GM12878 (cell line): Measurements from ENCODE around the gene NFIX. TPM values are rescaled to one million over a fixed set of nuclear protein-coding genes. Genes with fewer than 3 reads are reported as not detected.
A peak's percentile ranks its signal among the peaks of the same experiment; 100 is the strongest.

Source experiments
- BCL3 ChIP-seq: IDR thresholded peaks from 2 replicates; pipeline ENCODE4 v1.6.1; 2011; ENCODE audit warnings: borderline replicate concordance, low read depth, mild to moderate bottlenecking, moderate library complexity, low read length; ENCODE audit not compliant: insufficient read depth, poor library complexity, severe bottlenecking
- CEBPB ChIP-seq, 2 experiments: fragments of 150-350 bp in 1 of 2; IDR thresholded peaks; 2 replicates each; pipeline ENCODE4 v1.6.1; 2012 to 2014; ENCODE audit warnings: low read depth in 2 of 2, low read length in 2 of 2, borderline replicate concordance in 1 of 2, inconsistent platforms in 1 of 2
- IRF4 ChIP-seq: IDR thresholded peaks from 2 replicates; pipeline ENCODE4 v1.6.1; 2011; ENCODE audit warnings: low read depth, low read length
- MYB ChIP-seq: fragments of 150-350 bp; IDR thresholded peaks from 2 replicates; pipeline ENCODE4 v1.6.1; 2014; ENCODE audit warnings: mild to moderate bottlenecking, low read depth, low read length, borderline replicate concordance
- PBX3 ChIP-seq: IDR thresholded peaks from 2 replicates; pipeline ENCODE4 v1.6.1; 2011; ENCODE audit warnings: mild to moderate bottlenecking, low read depth, low read length, moderate library complexity; ENCODE audit not compliant: insufficient replicate concordance
- PML ChIP-seq: IDR thresholded peaks from 2 replicates; pipeline ENCODE4 v1.6.1; 2012; ENCODE audit warnings: low read length, inconsistent platforms
- RBBP5 ChIP-seq: fragments of 200-600 bp; sonication (generic); conservative IDR thresholded peaks from 2 replicates; pipeline ENCODE4 v1.6.1; 2016
- RELB ChIP-seq: fragments of 450-650 bp; IDR thresholded peaks from 2 replicates; pipeline ENCODE4 v1.6.1; 2017; ENCODE audit warnings: low read depth, mild to moderate bottlenecking, moderate library complexity
- SMAD5 ChIP-seq: IDR thresholded peaks from 2 replicates; pipeline ENCODE4 v1.6.1; 2016; ENCODE audit warnings: antibody characterized with exemption, low read depth
- polyA plus RNA-seq, 11 experiments: library from polyadenylated mRNA; depleted of rRNA in 4 of 11; unstranded in 6 of 11; stranded (reverse) in 5 of 11; fragments of >200 nt; fragmentation: Nextera tagmentation in 4 of 11; fragmentation: Illumina TruSeq in 1 of 11; extraction: Ambion mirVana in 4 of 11; extraction: Trizol in 1 of 11; gene quantifications; 1 replicate in 1 of 11; 2 replicates in 10 of 11; pipeline versions ENCODE4 v1.2.1 to v1.2.3, GENCODE V29; 2011 to 2016; ENCODE audit warnings: inconsistent platforms in 2 of 11, missing spikeins in 2 of 11, low read depth in 1 of 11
- total RNA-seq, 4 experiments: library from RNA; depleted of rRNA in 3 of 4; stranded (reverse); fragments of >200 nt in 3 of 4; fragmentation: Illumina TruSeq in 1 of 4; extraction: Trizol in 1 of 4; gene quantifications; 2 replicates each; pipeline versions ENCODE4 v1.2.1 to v1.2.3, GENCODE V29; 2013 to 2021
- TF ChIP-seq, protein P1 (sequence below): fragments of 450-650 bp; IDR thresholded peaks from 2 replicates; pipeline ENCODE4 v1.6.1; 2016; ENCODE audit warnings: mild to moderate bottlenecking
- TF ChIP-seq, protein P2 (sequence below): IDR thresholded peaks from 2 replicates; pipeline ENCODE4 v1.6.1; 2012; ENCODE audit warnings: improper control_type of control experiment, low read depth, low read length; ENCODE audit not compliant: insufficient replicate concordance
- TF ChIP-seq, protein P3 (sequence below): fragments of 450-650 bp; formaldehyde crosslinking; IDR thresholded peaks from 2 replicates; pipeline ENCODE4 v1.5.0; 2022; ENCODE audit warnings: mild to moderate bottlenecking, missing genetic modification characterization

Gene NFIX
- total and polyA plus RNA-seq, 10 of the 15 experiments (the other 5 are each of a cell fraction or from before 2014, with no cell fraction given): 0.02 to 2.2 (median 0.28) TPM

DNA sequence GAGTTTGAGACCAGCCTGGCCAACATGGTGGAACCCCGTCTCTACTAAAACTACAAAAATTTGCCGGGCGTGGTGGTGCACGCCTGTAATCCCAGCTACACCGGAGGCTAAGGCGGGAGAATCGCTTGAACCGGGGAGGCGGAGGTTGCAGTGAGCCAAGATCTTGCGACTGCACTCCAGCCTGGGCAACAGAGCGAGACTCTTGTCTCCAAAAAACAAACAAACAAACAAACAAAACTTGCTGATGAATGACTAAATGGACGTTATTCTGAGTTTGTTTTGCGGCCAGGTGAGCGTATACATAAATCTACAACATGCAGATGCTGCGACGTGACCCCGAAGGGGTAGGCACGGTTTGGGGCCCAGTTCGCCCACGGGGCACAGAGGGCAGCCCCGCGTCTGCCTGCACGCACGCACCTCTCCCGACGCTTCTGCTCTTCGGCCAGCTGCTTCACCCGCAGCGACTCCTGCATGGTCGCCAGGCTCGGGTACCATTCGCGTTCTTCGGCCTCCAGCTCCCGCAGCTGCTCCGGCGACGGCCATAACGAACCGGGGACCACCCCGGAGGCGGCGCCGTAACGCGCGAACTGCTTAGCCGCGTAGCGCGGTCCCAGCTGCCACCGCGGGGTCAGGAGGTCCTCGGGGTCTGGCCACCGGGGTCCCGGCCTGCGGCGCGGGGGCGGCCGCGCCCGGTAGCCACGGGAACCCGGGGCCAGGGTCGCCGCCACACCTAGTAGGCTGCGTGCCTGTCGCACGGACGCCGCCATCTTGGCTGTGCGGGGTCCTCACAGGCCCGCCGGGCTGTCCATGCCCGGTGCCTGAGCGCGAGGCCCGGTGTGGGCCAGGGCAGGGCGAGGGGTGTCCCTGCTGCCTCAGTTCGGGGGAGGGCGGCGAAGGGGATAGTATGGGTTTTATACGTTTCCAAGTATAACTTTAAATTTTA lies 38.6 kb upstream of the NFIX start, which contains the start of gene GADD45GIP1 (continued):
- TF ChIP-seq, protein P1, sequence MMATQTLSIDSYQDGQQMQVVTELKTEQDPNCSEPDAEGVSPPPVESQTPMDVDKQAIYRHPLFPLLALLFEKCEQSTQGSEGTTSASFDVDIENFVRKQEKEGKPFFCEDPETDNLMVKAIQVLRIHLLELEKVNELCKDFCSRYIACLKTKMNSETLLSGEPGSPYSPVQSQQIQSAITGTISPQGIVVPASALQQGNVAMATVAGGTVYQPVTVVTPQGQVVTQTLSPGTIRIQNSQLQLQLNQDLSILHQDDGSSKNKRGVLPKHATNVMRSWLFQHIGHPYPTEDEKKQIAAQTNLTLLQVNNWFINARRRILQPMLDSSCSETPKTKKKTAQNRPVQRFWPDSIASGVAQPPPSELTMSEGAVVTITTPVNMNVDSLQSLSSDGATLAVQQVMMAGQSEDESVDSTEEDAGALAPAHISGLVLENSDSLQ: no peak
- TF ChIP-seq SMAD5: peak; percentile 65; the same call in 1 of the 2 replicates
- TF ChIP-seq, protein P2, sequence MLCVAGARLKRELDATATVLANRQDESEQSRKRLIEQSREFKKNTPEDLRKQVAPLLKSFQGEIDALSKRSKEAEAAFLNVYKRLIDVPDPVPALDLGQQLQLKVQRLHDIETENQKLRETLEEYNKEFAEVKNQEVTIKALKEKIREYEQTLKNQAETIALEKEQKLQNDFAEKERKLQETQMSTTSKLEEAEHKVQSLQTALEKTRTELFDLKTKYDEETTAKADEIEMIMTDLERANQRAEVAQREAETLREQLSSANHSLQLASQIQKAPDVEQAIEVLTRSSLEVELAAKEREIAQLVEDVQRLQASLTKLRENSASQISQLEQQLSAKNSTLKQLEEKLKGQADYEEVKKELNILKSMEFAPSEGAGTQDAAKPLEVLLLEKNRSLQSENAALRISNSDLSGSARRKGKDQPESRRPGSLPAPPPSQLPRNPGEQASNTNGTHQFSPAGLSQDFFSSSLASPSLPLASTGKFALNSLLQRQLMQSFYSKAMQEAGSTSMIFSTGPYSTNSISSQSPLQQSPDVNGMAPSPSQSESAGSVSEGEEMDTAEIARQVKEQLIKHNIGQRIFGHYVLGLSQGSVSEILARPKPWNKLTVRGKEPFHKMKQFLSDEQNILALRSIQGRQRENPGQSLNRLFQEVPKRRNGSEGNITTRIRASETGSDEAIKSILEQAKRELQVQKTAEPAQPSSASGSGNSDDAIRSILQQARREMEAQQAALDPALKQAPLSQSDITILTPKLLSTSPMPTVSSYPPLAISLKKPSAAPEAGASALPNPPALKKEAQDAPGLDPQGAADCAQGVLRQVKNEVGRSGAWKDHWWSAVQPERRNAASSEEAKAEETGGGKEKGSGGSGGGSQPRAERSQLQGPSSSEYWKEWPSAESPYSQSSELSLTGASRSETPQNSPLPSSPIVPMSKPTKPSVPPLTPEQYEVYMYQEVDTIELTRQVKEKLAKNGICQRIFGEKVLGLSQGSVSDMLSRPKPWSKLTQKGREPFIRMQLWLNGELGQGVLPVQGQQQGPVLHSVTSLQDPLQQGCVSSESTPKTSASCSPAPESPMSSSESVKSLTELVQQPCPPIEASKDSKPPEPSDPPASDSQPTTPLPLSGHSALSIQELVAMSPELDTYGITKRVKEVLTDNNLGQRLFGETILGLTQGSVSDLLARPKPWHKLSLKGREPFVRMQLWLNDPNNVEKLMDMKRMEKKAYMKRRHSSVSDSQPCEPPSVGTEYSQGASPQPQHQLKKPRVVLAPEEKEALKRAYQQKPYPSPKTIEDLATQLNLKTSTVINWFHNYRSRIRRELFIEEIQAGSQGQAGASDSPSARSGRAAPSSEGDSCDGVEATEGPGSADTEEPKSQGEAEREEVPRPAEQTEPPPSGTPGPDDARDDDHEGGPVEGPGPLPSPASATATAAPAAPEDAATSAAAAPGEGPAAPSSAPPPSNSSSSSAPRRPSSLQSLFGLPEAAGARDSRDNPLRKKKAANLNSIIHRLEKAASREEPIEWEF: no peak
- TF ChIP-seq RELB: no peak
- no peak for TF ChIP-seq RBBP5
- TF ChIP-seq, protein P3, sequence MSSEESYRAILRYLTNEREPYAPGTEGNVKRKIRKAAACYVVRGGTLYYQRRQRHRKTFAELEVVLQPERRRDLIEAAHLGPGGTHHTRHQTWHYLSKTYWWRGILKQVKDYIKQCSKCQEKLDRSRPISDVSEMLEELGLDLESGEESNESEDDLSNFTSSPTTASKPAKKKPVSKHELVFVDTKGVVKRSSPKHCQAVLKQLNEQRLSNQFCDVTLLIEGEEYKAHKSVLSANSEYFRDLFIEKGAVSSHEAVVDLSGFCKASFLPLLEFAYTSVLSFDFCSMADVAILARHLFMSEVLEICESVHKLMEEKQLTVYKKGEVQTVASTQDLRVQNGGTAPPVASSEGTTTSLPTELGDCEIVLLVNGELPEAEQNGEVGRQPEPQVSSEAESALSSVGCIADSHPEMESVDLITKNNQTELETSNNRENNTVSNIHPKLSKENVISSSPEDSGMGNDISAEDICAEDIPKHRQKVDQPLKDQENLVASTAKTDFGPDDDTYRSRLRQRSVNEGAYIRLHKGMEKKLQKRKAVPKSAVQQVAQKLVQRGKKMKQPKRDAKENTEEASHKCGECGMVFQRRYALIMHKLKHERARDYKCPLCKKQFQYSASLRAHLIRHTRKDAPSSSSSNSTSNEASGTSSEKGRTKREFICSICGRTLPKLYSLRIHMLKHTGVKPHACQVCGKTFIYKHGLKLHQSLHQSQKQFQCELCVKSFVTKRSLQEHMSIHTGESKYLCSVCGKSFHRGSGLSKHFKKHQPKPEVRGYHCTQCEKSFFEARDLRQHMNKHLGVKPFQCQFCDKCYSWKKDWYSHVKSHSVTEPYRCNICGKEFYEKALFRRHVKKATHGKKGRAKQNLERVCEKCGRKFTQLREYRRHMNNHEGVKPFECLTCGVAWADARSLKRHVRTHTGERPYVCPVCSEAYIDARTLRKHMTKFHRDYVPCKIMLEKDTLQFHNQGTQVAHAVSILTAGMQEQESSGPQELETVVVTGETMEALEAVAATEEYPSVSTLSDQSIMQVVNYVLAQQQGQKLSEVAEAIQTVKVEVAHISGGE (CRISPR knock-in tag): no peak
- TF ChIP-seq IRF4: no peak
- no peak for TF ChIP-seq PBX3
- TF ChIP-seq BCL3: no peak
- peak; percentile 82; the same call in 1 of the 2 replicates for TF ChIP-seq PML
- peak; percentile 80; the same call in 1 of the 2 replicates for TF ChIP-seq MYB
- TF ChIP-seq CEBPB (IDR thresholded peaks at IDR 0.05; ENCODE audit: borderline replicate concordance in 1 of 2, low read depth in 2 of 2, low read length in 2 of 2): no peak
